Adrenal gland (tissue), 5 donors: ENCODE measurements around the gene MAML1.
A peak's percentile ranks its signal among the peaks of the same experiment; 100 is the strongest.

Experiments used
- POLR2A ChIP-seq, 2 donors: fragments of 450-650 bp; IDR thresholded peaks; one replicate each; pipeline ENCODE4 v1.6.1; 2017; ENCODE audit warnings: antibody characterized with exemption in 2 of 2, mild to moderate bottlenecking in 2 of 2, moderate library complexity in 1 of 2
- TF ChIP-seq, protein P1 (sequence below), 6 experiments: fragments of 450-650 bp in 4 of 6; fragments of 200-600 bp in 2 of 6; sonication (generic) in 1 of 6; IDR thresholded peaks; 1 replicate in 5 of 6; 2 replicates in 1 of 6; pipeline versions ENCODE4 v1.5.1 to v1.8.0; 2016 to 2021; ENCODE audit warnings: antibody characterized with exemption in 6 of 6, mild to moderate bottlenecking in 2 of 6, moderate library complexity in 1 of 6
- donor health status: DM: no; HTN: no; CAD: no.

DNA sequence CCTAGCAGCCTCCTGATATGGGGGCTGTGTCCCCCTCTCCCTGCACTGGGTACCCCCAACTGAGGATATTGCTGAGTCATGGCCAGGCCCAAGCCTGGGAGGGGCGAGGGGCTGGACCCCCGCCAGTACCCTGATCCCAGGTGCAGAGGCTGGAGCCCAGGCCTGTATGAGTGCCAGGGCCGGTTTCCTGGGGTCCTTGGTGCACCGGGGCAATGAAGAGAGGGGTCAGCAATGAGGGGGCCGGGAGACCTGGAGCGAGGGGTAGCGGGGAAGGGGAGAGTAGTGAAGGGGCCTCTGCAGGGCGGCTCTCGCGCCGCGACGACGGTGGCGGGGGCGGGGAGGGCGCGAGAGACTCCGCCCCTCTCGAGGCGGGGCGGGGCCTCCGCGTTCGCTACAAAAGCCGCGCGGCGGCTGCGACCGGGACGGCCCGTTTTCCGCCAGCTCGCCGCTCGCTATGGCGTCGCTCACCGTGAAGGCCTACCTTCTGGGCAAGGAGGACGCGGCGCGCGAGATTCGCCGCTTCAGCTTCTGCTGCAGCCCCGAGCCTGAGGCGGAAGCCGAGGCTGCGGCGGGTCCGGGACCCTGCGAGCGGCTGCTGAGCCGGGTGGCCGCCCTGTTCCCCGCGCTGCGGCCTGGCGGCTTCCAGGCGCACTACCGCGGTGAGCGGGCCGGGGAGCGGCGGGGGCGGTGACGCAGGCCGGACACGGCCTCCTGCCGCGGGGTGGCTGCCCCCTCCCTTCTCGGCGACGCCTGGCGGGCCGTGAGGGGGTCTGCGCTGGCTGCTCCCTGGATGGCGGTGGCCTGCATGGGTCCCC, 88.1 kb downstream of the MAML1 start, which contains the start of gene SQSTM1:
- TF ChIP-seq, protein P1, sequence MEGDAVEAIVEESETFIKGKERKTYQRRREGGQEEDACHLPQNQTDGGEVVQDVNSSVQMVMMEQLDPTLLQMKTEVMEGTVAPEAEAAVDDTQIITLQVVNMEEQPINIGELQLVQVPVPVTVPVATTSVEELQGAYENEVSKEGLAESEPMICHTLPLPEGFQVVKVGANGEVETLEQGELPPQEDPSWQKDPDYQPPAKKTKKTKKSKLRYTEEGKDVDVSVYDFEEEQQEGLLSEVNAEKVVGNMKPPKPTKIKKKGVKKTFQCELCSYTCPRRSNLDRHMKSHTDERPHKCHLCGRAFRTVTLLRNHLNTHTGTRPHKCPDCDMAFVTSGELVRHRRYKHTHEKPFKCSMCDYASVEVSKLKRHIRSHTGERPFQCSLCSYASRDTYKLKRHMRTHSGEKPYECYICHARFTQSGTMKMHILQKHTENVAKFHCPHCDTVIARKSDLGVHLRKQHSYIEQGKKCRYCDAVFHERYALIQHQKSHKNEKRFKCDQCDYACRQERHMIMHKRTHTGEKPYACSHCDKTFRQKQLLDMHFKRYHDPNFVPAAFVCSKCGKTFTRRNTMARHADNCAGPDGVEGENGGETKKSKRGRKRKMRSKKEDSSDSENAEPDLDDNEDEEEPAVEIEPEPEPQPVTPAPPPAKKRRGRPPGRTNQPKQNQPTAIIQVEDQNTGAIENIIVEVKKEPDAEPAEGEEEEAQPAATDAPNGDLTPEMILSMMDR (IDR thresholded peaks at IDR 0.05): peak in 2 of 6 experiments; percentile 25 to 42
- peak; percentile 99 to 100 for TF ChIP-seq POLR2A (IDR thresholded peaks at IDR 0.05)
